G401.6 (cell line): ENCODE data around the gene SGSM1.

Experiments
- FAIRE-seq: peaks from 2 replicates; lab custom pipeline; 2012; peaks lifted over from hg19 to GRCh38; lab: Jason Lieb, UNC

Gene SGSM1

DNA sequence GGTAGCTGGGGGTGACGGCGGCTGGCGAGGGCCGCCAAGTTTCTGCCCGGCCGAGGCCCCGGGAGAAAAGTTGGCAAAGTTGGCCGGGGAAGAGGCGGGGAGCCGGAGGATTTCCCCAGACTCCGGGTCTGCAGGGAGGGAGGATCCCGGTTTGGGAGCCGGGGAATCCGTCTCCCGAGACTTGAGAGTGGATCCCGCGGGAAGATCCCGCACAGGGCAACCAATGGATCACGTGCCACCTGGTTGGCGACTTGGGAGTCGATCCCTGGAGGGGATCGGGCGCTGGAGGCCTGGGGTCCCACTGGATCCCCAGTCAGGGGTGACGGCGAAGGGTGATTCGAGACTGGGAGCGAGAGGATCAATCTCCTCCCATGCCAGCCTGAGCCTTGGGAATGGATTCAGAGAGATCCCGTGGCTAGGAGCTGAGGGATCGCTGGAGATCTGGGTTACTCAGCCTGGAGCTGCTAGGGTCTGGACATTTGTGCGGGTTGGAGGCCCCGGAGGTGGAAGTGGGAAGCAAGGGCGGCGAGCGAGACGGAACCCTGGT is 146.9 kb downstream of the SGSM1 start:
- FAIRE-seq = no peak

GRCh38 chr22:24953384-24954113 is 147.5 kb downstream of the SGSM1 start:
- no peak for FAIRE-seq

- FAIRE-seq = no peak
Measured at GRCh38 chr22:24954114-24954463, 148.1 kb downstream of the SGSM1 start.

- FAIRE-seq = no peak
Measured at GRCh38 chr22:24954856-24955255, 148.8 kb downstream of the SGSM1 start.

DNA sequence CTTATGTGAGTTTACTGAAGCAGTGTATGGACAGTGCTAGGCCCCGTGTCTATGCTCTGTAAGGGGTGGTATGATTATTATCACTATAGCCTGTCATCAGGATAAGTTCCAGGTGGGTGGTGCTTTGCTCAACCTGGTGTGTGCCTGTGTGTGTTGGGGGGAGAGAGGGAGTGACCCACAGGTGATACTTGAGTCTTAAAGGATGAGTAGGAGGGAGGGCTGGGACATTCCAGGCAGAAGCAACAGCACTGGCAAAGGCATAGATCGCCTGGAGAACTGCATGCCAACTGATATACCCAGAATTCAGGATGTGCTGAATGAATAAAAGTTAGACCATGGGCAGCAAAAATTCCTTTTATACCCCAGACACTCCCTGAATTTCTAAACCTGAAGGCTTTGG is 151.0 kb downstream of the SGSM1 start:
- FAIRE-seq = no peak

DNA sequence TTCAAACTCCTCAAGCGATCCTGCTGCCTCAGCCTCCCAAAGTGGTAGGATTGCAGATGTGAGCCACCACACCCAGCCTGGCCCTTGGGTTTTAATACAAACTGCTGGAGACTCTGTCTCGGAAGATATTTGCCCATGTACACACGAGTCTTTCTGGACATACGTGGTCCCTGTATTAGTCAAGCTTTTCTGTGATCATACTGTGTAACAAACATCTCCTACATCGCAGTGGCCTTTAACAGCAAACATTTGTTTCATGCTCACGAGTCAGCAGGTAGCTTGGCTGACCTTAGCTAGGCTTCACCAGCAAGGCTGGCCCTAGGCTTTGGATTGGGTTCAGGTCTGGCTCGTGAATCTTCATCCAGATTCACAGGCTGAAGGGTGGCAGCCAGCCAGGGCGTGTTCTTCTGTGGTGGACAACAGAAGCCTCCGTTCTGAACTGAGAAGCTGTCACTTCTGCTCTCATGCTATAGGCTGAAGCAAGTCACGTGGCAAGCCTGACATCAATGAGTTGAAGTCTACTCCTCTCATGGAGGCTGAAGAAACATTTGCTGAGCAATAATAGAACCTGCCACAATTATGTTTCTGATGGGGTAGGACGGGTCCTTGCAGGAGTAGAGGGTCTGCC is 155.3 kb downstream of the SGSM1 start:
- no peak for FAIRE-seq

DNA sequence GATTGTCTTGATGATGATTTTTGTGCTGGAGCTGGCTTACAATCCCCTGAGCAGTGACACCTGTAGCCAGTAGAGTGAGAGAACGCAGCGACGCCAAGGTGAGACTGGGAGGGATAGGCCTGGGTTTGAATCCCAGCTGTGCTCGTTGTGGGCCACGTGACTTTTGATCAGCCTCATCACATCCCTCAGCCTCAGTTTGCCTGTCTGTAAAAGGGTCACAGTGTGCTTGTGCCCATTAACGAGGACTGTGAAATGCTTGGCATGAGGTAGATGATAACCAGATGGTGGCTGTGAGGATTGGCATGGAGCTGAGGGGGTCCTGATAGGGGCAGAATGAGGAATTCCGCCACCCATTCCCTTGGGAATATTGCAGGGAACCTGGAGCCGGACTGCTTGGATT is 156.1 kb downstream of the SGSM1 start:
- FAIRE-seq = no peak

GRCh38 chr22:24962835-24963234 is 156.8 kb downstream of the SGSM1 start:
- no peak for FAIRE-seq

DNA sequence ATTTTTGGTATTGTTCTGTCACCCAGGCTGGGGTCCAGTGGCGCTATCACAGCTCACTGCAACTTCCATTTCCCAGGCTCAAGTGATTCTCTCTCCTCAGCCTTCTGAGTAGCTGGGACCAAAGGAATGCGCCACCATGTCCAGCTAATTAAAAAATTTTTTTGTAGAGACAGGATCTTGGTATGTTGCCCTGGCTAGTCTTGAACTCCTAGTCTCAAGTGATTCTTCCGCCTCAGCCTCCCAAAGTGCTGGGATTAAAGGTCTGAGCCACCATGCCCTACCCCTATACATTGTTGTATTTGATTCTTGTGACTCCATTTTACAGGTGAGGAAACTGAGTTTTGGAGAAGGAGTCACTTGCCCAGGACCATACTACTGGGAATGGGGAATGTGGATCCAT is 158.4 kb downstream of the SGSM1 start:
- no peak for FAIRE-seq

GRCh38 chr22:24965822-24966626 is 160.0 kb downstream of the SGSM1 start:
- no peak for FAIRE-seq

DNA sequence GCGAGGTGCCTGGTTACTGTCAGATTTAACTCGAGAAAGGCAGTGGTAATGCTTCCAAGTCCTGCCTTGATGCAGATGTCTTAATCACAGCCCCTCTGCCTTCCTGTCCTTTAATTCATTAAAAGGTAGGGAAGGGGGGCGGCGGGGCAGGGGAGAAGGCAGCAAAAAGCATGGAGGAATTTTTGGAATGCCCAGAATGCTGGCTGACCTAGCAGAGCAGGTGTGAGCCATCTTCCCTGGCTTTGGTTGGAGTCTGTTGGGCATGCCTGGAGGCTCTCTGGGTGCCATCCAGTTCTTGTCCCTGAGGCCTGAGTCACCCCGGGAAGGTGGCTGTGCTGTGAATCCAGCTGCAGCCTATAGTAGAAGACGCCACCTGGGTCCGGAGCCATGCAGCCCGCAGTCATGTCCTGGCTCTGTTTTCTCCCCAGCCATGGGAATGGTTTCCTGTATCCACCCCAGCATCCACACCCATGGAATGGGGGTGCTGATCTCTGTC is 162.1 kb downstream of the SGSM1 start:
- FAIRE-seq = no peak

DNA sequence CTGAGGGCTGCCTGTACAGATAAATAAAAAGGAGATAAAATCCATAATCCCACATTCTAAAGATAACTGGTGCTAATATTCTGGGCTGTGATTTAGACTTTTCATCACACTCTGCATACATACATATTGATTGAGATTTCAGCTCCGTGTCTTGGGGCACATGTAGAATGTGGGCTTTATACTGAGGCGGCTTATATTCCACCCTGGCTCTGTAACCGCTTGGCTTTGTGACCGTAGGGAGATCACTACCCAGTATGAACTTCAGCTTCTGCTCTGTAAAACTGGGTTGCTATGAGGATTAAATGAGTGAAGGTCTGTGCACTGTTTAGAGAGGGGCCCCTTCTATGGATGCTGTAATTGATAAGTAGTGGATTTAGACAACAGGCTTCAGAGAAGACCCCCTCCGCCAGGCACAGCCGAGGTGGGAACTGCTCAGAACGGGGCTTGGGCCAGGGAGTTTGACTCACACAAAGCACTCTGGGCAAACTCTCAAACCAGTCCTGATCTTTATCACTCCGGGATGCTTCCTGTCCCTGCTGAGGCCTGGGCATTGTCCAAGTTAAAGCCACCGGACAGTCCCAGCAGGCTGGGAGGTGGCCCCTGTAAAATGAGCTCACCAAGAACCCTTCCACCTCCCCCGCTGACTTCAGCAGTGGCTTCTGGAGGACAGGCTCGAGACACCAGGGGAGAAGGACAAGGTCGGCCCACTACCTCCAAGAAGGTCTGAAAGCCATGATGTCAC is 163.7 kb downstream of the SGSM1 start:
- FAIRE-seq = no peak

DNA sequence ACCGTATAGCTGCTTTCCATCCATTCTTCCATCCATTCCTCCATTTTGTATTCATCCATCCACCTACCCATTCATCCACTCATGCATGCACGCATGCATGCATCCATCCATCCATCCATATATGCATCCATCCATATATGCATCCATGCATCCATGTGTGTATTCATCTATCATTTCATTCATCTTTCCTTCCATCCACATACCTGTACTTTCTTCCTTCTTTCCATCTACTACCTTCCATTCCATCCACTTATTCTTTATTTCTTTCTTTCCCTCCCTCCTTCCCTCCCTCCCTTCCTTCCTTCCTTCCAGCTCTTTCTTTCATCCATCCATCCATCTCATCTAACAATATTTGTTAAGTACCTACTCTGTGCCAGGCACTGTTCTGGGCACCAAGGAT is 166.4 kb downstream of the SGSM1 start:
- no peak for FAIRE-seq

DNA sequence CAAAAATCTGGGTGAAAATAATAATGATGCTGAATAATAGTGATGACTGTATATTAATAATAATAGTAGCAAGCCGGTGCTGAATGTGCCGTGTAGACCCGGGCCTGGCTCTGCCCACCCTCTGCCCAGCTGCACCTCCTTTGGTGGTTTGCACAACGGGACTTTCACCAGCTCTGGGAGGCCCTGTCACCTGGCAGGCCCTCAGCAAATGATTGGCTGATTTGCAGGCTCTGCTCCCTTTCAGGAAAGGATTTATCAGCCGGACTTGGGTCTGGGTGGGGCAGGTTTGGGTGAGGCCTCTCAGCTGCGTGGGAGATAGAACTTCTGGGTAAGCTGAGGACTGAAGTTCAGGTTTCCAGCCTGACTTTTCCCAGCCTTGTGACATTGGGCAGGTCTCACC is 167.9 kb downstream of the SGSM1 start:
- no peak for FAIRE-seq

DNA sequence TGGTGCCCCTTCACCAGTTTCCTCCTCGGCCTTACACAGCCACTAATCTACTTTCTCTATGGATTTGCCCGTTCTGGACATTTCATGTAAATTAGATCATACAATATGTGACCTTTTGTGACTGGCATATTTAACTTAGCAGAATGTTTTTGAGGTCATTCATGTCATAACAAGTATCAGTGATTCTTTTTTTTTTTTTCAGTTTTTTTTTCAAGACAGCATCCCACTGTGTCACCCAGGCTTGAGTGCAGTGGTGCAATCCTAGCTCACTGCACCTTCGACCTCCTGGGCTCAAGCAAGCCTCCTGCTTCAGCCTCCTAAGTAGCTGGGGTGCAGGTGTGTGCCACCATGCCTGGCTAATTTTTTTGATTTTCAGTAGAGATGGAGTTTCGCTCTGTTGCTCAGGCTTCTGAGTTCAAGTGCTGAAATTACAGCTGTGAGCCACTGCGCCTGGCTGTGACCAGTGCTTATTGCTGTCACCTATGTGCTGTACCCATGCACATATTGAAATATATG is 169.2 kb downstream of the SGSM1 start:
- FAIRE-seq = no peak

DNA sequence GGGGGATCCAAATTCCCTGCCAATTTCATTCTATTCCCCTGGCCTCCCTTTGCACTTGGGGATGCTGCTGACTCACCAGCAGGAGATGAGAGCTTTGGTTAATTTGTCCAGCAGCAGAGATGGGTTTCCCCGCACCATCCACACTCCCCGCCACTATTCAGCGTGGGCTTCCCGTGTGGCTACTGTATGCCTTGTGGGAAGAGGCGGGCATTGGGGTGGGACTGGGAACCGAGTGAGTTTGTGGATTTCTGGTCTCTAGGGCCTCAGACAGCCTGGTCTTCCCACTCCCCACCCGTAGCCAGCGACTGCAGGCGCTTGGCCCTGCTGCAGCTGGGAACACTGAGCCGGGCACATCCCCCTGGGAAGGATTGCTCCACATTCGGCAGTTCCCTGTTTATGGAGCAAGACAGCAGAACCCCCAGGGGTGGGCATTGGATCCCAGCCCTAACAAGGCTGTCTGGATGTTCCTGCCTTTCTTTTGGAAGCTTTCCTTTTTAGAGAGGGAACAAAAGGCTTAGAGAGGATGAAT is 169.9 kb downstream of the SGSM1 start:
- FAIRE-seq = no peak

GRCh38 chr22:24976442-24977218 is 170.6 kb downstream of the SGSM1 start:
- no peak for FAIRE-seq
